Chondrocyte (in vitro differentiated cells): Measurements from ENCODE around the gene RTL5. TPM values are rescaled to one million over a fixed set of nuclear protein-coding genes. Genes with fewer than 3 reads are reported as not detected.

Experiments used
- DNase-seq: peaks from one replicate; pipeline ENCODE4 v3.0.0; 2021; ENCODE audit warnings: mixed read lengths, low spot score
- H3K27ac Mint-ChIP-seq: one replicate; pipeline ENCODE4 v1.8.0; 2021; ENCODE audit warnings: mild to moderate bottlenecking, moderate library complexity, mixed read lengths; ENCODE audit not compliant: unreplicated experiment
- H3K27me3 Mint-ChIP-seq: 2 replicates; pipeline ENCODE4 v1.8.0; 2021; ENCODE audit warnings: low read depth, mixed read lengths
- H3K36me3 Mint-ChIP-seq: 2 replicates; pipeline ENCODE4 v1.8.0; 2021; ENCODE audit warnings: low read depth, mixed read lengths
- H3K4me1 Mint-ChIP-seq: 2 replicates; pipeline ENCODE4 v1.8.0; 2021; ENCODE audit warnings: low read depth, mild to moderate bottlenecking, mixed read lengths
- H3K4me3 Mint-ChIP-seq: one replicate; pipeline ENCODE4 v1.8.0; 2021; ENCODE audit warnings: mild to moderate bottlenecking, moderate library complexity, mixed read lengths; ENCODE audit not compliant: unreplicated experiment
- H3K9me3 Mint-ChIP-seq: 2 replicates; pipeline ENCODE4 v1.8.0; 2021; ENCODE audit warnings: low read depth, mixed read lengths
- CTCF ChIP-seq: fragments of 200-600 bp; sonication (generic); IDR thresholded peaks from 2 replicates; pipeline ENCODE4 v1.5.0; 2021; ENCODE audit warnings: antibody characterized with exemption, mild to moderate bottlenecking, moderate library complexity
- total RNA-seq: library from RNA; stranded (reverse); gene quantifications from 3 replicates; pipeline ENCODE4 v1.2.1, GENCODE V29; 2021

The RTL5 gene
- total RNA-seq, 1 donor from 2014 or later: 14.1 TPM

DNA sequence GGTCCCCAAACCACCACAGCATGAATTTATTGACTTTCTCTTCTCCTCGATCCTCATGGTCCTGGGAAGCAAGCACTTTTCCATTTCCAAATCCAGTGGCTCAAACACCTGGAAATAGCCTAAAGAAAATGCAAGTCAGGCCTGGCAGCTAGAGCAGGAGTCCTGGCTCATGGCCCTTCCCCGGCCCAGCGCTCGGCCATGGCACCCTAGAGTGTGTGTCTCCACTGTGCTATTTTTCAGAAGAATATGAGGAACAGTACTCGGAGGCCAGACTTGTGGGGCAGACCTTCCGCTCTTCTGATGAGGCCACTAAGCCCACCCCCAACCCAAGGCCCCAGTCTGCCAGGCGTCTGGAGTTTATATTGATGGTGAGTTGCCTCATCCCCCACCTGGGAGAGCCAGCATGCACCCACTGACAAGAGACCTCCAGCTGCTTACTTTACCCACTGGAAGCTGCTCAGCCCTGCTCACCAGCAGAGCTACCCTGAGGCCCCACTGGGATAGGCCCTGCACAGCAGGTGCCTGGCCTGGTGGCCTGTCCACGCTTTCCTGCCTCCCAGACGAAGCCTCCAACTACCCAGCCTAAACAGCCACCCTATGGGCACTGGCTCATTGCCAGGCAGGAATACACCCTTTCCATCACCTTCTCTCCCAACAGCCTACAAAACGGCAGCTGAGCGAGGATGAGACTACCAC, 2.3 kb upstream of the RTL5 start:
- TF ChIP-seq CTCF: no peak
- no peak for DNase-seq
- Mint-ChIP-seq H3K27me3 (no peaks in the 10 kb centered on the region), H3K9me3 (no peaks in the 10 kb centered on the region), H3K36me3 (no peaks in the 10 kb centered on the region), H3K4me1 (peaks cover 3% of the 10 kb centered on the region), H3K27ac (no peak overlapping the region), H3K4me3 (no peak overlapping the region)

GRCh38 chrX:72132456-72132855, 741 bp upstream of the RTL5 start:
- TF ChIP-seq CTCF: no peak
- H3K9me3 Mint-ChIP-seq: no peaks in the 10 kb centered on the region
- H3K36me3 Mint-ChIP-seq: no peaks in the 10 kb centered on the region
- DNase-seq: no peak
- no peak overlapping the region for H3K27ac Mint-ChIP-seq
- H3K4me1 Mint-ChIP-seq: peaks cover 3% of the 10 kb centered on the region
- H3K4me3 Mint-ChIP-seq: peak overlapping the region; percentile 78
- H3K27me3 Mint-ChIP-seq: no peaks in the 10 kb centered on the region

DNA sequence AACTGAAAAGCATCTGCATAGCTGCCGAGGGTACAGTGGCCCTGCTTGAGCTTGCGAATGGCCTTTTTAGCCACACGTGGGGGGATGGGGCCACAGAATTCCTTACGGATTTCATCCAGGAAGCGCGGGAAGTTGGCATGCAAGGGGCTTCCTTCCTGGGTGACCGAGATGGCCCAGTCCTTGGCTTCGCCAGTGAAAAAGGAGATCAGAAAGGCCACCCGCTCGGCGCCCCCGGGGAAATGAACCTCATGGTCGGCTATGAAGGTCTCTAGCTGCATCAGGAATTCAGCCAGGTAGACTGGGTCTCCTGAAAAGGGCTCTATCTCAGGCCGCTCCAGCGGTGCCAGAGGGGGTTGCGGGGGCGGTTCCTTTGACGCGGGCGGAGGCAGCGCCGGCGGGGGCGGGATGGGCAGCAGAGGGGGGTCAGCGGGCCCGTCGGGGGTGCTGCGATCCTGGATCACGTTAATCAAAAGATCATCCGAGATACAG, 909 bp downstream of the RTL5 start:
- TF ChIP-seq CTCF: no peak
- Mint-ChIP-seq H3K4me1 (peaks cover 19% of the 10 kb centered on the region), H3K36me3 (no peaks in the 10 kb centered on the region), H3K4me3 (peak overlapping the region; percentile 73), H3K27me3 (no peaks in the 10 kb centered on the region), H3K27ac (no peak overlapping the region), H3K9me3 (no peaks in the 10 kb centered on the region)
- no peak for DNase-seq

DNA sequence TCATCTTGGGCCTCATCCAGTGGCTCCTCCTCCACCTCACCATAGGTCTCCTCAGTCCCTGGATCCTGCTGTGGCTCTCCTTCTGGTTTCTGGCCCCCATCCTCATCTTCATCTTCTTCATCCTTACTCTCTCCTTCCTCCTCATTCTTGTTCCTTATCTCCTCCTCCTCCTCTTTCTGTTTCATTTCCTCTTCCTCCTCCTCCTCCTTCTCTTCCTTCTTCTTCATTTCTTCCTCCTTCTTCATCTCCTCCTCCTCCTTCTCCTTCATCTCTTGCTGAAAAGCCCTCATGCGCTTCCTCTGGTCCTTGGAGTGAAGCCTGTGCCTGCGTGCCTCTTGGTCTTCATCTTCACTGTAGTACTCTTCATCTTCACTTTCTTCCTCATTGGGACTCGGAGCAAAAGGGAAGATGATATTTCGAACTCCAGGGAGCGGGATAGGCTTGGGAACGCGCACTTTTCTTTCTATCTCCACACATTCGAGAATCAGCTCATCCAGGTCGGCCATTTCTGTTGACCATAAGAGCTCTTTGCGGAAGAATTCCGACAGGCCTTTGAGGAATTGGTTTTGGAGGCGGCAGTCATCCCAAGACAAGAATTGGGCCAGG, 1.5 kb downstream of the RTL5 start:
- Mint-ChIP-seq H3K36me3 (no peaks in the 10 kb centered on the region), H3K4me1 (peaks cover 24% of the 10 kb centered on the region), H3K9me3 (no peaks in the 10 kb centered on the region), H3K27ac (no peak overlapping the region), H3K27me3 (no peaks in the 10 kb centered on the region), H3K4me3 (no peak overlapping the region)
- no peak for DNase-seq
- TF ChIP-seq CTCF: no peak

- Mint-ChIP-seq H3K4me3 (no peak overlapping the region), H3K36me3 (no peaks in the 10 kb centered on the region), H3K27me3 (no peaks in the 10 kb centered on the region), H3K4me1 (peaks cover 30% of the 10 kb centered on the region), H3K27ac (no peak overlapping the region), H3K9me3 (no peaks in the 10 kb centered on the region)
- no peak for TF ChIP-seq CTCF
- no peak for DNase-seq
Measured at GRCh38 chrX:72129661-72130060, 2.1 kb downstream of the RTL5 start.
